Left lung (tissue), 10 donors: Measurements from ENCODE around the gene EIF4B. TPM values are rescaled to one million over a fixed set of nuclear protein-coding genes. Genes with fewer than 3 reads are reported as not detected.

Source experiments
- ATAC-seq: fragments of 200-7000 bp; cut with Tn5 transposase; one replicate; pipeline ENCODE4 v1.9.1; 2020; ENCODE audit warnings: moderate library complexity
- DNase-seq, 4 donors: peaks; one replicate each; pipeline ENCODE4 v3.0.0-alpha.2; 2013 to 2020
- H3K27ac ChIP-seq, 2 donors: fragments of 200-600 bp; sonication (generic) in 1 of 2; one replicate each; pipeline versions ENCODE4 v1.5.0 to v1.8.0; 2020 to 2021
- H3K27me3 ChIP-seq, 2 donors: fragments of 200-600 bp; sonication (generic) in 1 of 2; one replicate each; pipeline versions ENCODE4 v1.5.0 to v1.8.0; 2020 to 2021
- H3K36me3 ChIP-seq, 2 donors: fragments of 200-600 bp; sonication (generic) in 1 of 2; one replicate each; pipeline versions ENCODE4 v1.5.0 to v1.8.0; 2020 to 2021
- H3K4me1 ChIP-seq, 2 donors: fragments of 200-600 bp; one replicate each; pipeline ENCODE4 v1.8.0; 2021
- H3K4me3 ChIP-seq, 2 donors: fragments of 200-600 bp; sonication (generic) in 1 of 2; one replicate each; pipeline versions ENCODE4 v1.5.0 to v1.8.0; 2020 to 2021; ENCODE audit warnings: mild to moderate bottlenecking in 1 of 2
- H3K9me3 ChIP-seq, 2 donors: fragments of 200-600 bp; sonication (generic) in 1 of 2; one replicate each; pipeline versions ENCODE4 v1.5.0 to v1.8.0; 2020 to 2021
- CTCF ChIP-seq, 2 donors: fragments of 200-600 bp; sonication (generic) in 1 of 2; IDR thresholded peaks; one replicate each; pipeline versions ENCODE4 v1.5.0 to v1.8.0; 2021; ENCODE audit warnings: antibody characterized with exemption in 2 of 2
- intact Hi-C, 2 donors: fragments of 100-400 bp; cut with DNase I; formaldehyde crosslinking; loops; one replicate each; pipeline versions ENCODE4 v1.11.2 to v1.14.2; 2022
- polyA plus RNA-seq, 6 donors: library from polyadenylated mRNA; unstranded; fragments of 120-200 nt; gene quantifications; one replicate each; pipeline ENCODE4 v1.2.1, GENCODE V29; 2013; ENCODE audit not compliant: insufficient read length in 6 of 6
- total RNA-seq, 2 donors: library from RNA; stranded (reverse); fragmentation: NEBNext Ultra II Directional; extraction: Animal tissue kit (Norgen Biotek cat#: 25700); gene quantifications; one replicate each; pipeline ENCODE4 v1.2.1, GENCODE V29; 2021
- donor health status: DM: no; HTN: yes; CAD: no.
- donor health status: DM: no; HTN: no; CAD: no.

The EIF4B gene
- total and polyA plus RNA-seq, 8 donors: 326 to 581 (median 515) TPM

- intact Hi-C loops: no loop called here
- Histone ChIP-seq H3K4me1 (peaks cover 54 to 71% of the 10 kb centered on the region in 2 donors), H3K27me3 (peaks cover 0 to 2% of the 10 kb centered on the region in 2 donors), H3K27ac (peak overlapping the region; percentile 88 to 96), H3K9me3 (no peaks in the 10 kb centered on the region), H3K36me3 (peaks cover 0 to 13% of the 10 kb centered on the region in 2 donors), H3K4me3 (peak overlapping the region; percentile 59 to 68)
- DNase-seq (peak in 3 of 4 donors; percentile 66 to 79 (median 79)), ATAC-seq (peak; percentile 0)
- peak in 1 of 2 donors; percentile 16 for TF ChIP-seq CTCF (IDR thresholded peaks at IDR 0.05)
Measured at GRCh38 chr12:53051058-53051880, 45.0 kb downstream of the EIF4B start.

- Histone ChIP-seq H3K9me3 (no peaks in the 10 kb centered on the region), H3K36me3 (peaks cover 0 to 16% of the 10 kb centered on the region in 2 donors), H3K4me1 (peaks cover 54 to 66% of the 10 kb centered on the region in 2 donors), H3K27ac (peak overlapping the region; percentile 88 to 96), H3K27me3 (no peaks in the 10 kb centered on the region), H3K4me3 (peak overlapping the region; percentile 59 to 68)
- intact Hi-C loops: no loop called here
- DNase-seq (no peak), ATAC-seq (no peak)
- no peak for TF ChIP-seq CTCF (IDR thresholded peaks at IDR 0.05)
Measured at GRCh38 chr12:53051881-53052412, 45.7 kb downstream of the EIF4B start.

GRCh38 chr12:53052419-53053217, 46.4 kb downstream of the EIF4B start:
- Histone ChIP-seq H3K36me3 (peaks cover 0 to 23% of the 10 kb centered on the region in 2 donors), H3K4me1 (peaks cover 53 to 63% of the 10 kb centered on the region in 2 donors), H3K27me3 (no peaks in the 10 kb centered on the region), H3K27ac (peak overlapping the region; percentile 88 to 96), H3K4me3 (peak overlapping the region; percentile 59 to 68), H3K9me3 (no peaks in the 10 kb centered on the region)
- DNase-seq (peak; percentile 87 to 97 (median 91)), ATAC-seq (peak; percentile 29)
- TF ChIP-seq CTCF (IDR thresholded peaks at IDR 0.05): no peak
- intact Hi-C loops: no loop called here

GRCh38 chr12:53053218-53054111, 47.2 kb downstream of the EIF4B start:
- peaks cover 0 to 32% of the 10 kb centered on the region in 2 donors for H3K36me3 ChIP-seq
- TF ChIP-seq CTCF (IDR thresholded peaks at IDR 0.05): peak; percentile 37 to 71
- H3K27ac ChIP-seq: peak overlapping the region; percentile 57 to 96
- no peaks in the 10 kb centered on the region for H3K9me3 ChIP-seq
- H3K27me3 ChIP-seq: no peaks in the 10 kb centered on the region
- H3K4me1 ChIP-seq: peaks cover 45 to 54% of the 10 kb centered on the region in 2 donors
- intact Hi-C loops: no loop called here
- DNase-seq (peak in 1 of 4 donors; percentile 70), ATAC-seq (peak; percentile 46)
- peak overlapping the region; percentile 33 to 68 for H3K4me3 ChIP-seq
